Measurements from ENCODE around the gene IFT74. TPM values are rescaled to one million over a fixed set of nuclear protein-coding genes. Genes with fewer than 3 reads are reported as not detected.

Gene IFT74
- total RNA-seq, 1 donor from 2014 or later: 17.0 TPM

GRCh38 chr9:27094640-27095298, 138.6 kb downstream of the IFT74 start:
- Mint-ChIP-seq H3K27ac (ENCODE audit: unreplicated experiment) (peak overlapping the region; percentile 74), H3K9me3 (ENCODE audit: unreplicated experiment) (no peaks in the 10 kb centered on the region), H3K4me1 (ENCODE audit: unreplicated experiment) (peaks cover 45% of the 10 kb centered on the region), H3K36me3 (ENCODE audit: unreplicated experiment) (no peaks in the 10 kb centered on the region), H3K4me3 (ENCODE audit: unreplicated experiment) (no peak overlapping the region), H3K27me3 (ENCODE audit: unreplicated experiment) (no peaks in the 10 kb centered on the region)
- no peak for TF ChIP-seq CTCF (IDR thresholded peaks at IDR 0.05)
- no peak for DNase-seq (ENCODE audit: extremely low spot score, unreplicated experiment)

GRCh38 chr9:27107241-27107640, 151.0 kb downstream of the IFT74 start:
- DNase-seq (ENCODE audit: extremely low spot score, unreplicated experiment): no peak
- Mint-ChIP-seq H3K9me3 (ENCODE audit: unreplicated experiment) (peaks cover 4% of the 10 kb centered on the region), H3K4me1 (ENCODE audit: unreplicated experiment) (peaks cover 17% of the 10 kb centered on the region), H3K27ac (ENCODE audit: unreplicated experiment) (no peak overlapping the region), H3K27me3 (ENCODE audit: unreplicated experiment) (no peaks in the 10 kb centered on the region), H3K36me3 (ENCODE audit: unreplicated experiment) (no peaks in the 10 kb centered on the region), H3K4me3 (ENCODE audit: unreplicated experiment) (no peak overlapping the region)
- TF ChIP-seq CTCF (IDR thresholded peaks at IDR 0.05): no peak

- Mint-ChIP-seq H3K4me3 (ENCODE audit: unreplicated experiment) (no peak within 1 kb of the TSS), H3K9me3 (ENCODE audit: unreplicated experiment) (peaks cover 4% of the 10 kb centered on the region), H3K36me3 (ENCODE audit: unreplicated experiment) (no peaks in the 10 kb centered on the region), H3K4me1 (ENCODE audit: unreplicated experiment) (peaks cover 17% of the 10 kb centered on the region), H3K27ac (ENCODE audit: unreplicated experiment) (no peak within 1 kb of the TSS), H3K27me3 (ENCODE audit: unreplicated experiment) (no peaks in the 10 kb centered on the region)
- DNase-seq (ENCODE audit: extremely low spot score, unreplicated experiment): no peak
- TF ChIP-seq CTCF (IDR thresholded peaks at IDR 0.05): no peak
Observed at GRCh38 chr9:27108981-27109541, 152.8 kb downstream of the IFT74 start, which contains the start of gene TEK. Gene TEK, plus strand, starts transcription at chr9:27109225. Its CDS starts 366 bp downstream, at chr9:27109591.

DNA sequence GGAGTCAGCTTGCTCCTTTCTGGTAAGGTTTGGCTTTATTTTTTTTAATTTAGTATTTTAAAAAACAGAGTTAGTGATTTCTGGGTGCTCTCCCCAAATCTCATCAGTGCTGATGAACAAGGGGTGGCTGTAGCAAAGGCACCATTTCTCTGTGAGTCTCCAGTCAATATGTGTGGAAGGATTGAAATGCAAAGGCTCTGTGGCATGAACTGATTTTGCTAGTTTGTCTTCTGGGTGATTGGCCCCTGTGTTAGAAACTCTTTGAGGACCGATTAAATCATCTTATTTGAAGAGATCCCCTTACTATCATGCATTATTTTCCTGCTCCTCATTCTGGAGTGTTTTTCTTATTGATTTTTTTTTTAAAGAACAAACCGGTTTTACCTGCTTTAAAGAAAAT, 153.4 kb downstream of the IFT74 start:
- Mint-ChIP-seq H3K4me3 (ENCODE audit: unreplicated experiment) (no peak overlapping the region), H3K36me3 (ENCODE audit: unreplicated experiment) (no peaks in the 10 kb centered on the region), H3K9me3 (ENCODE audit: unreplicated experiment) (peaks cover 4% of the 10 kb centered on the region), H3K27ac (ENCODE audit: unreplicated experiment) (no peak overlapping the region), H3K27me3 (ENCODE audit: unreplicated experiment) (no peaks in the 10 kb centered on the region), H3K4me1 (ENCODE audit: unreplicated experiment) (peaks cover 17% of the 10 kb centered on the region)
- DNase-seq (ENCODE audit: extremely low spot score, unreplicated experiment): no peak
- no peak for TF ChIP-seq CTCF (IDR thresholded peaks at IDR 0.05)

GRCh38 chr9:27110181-27110580, 154.0 kb downstream of the IFT74 start:
- Mint-ChIP-seq H3K27me3 (ENCODE audit: unreplicated experiment) (no peaks in the 10 kb centered on the region), H3K27ac (ENCODE audit: unreplicated experiment) (no peak overlapping the region), H3K36me3 (ENCODE audit: unreplicated experiment) (no peaks in the 10 kb centered on the region), H3K9me3 (ENCODE audit: unreplicated experiment) (peaks cover 4% of the 10 kb centered on the region), H3K4me1 (ENCODE audit: unreplicated experiment) (peaks cover 17% of the 10 kb centered on the region), H3K4me3 (ENCODE audit: unreplicated experiment) (no peak overlapping the region)
- DNase-seq (ENCODE audit: extremely low spot score, unreplicated experiment): no peak
- no peak for TF ChIP-seq CTCF (IDR thresholded peaks at IDR 0.05)
